Panc1 (cell line): ENCODE results near the gene HNRNPM. TPM values are rescaled to one million over a fixed set of nuclear protein-coding genes. Genes with fewer than 3 reads are reported as not detected.
A peak's percentile ranks its signal among the peaks of the same experiment; 100 is the strongest.

Experiments used
- ATAC-seq: fragments of 200-7000 bp; cut with Tn5 transposase; 2 replicates; pipeline ENCODE4 v1.9.1; 2020; ENCODE audit warnings: mild to moderate bottlenecking, moderate library complexity
- BruUV-seq: library from RNA; stranded (reverse); fragments of 400-500 nt; replicated peaks from 2 replicates; lab custom pipeline; 2021; lab: Mats Ljungman, UMichigan
- CTCF ChIA-PET: fragments of 300-600 bp; sonication (Branson Sonifier 250); formaldehyde crosslinking; loops from one replicate; lab custom pipeline; 2022; ENCODE audit warnings: antibody characterized with exemption; lab: Charles Lee
- POLR2A ChIA-PET: fragments of 300-600 bp; sonication (Branson Sonifier 250); formaldehyde crosslinking; loops from one replicate; lab custom pipeline; 2022; ENCODE audit warnings: antibody characterized with exemption; lab: Charles Lee
- DNase-seq: peaks from one replicate; pipeline ENCODE4 v3.0.0-alpha.2; 2010; ENCODE audit warnings: low read depth, low spot score
- H3K27ac ChIP-seq: 2 replicates; pipeline ENCODE4 v1.5.1; 2011; ENCODE audit warnings: mild to moderate bottlenecking, low read length, inconsistent platforms
- H3K27me3 ChIP-seq: fragments of 200-500 bp; sonication (Bioruptor generic); 2 replicates; pipeline ENCODE4 v1.6.0; 2014; ENCODE audit warnings: low read length, inconsistent platforms; ENCODE audit not compliant: control insufficient read depth, insufficient read depth
- H3K36me3 ChIP-seq: fragments of 200-500 bp; sonication (Bioruptor generic); 2 replicates; pipeline ENCODE4 v1.5.1; 2014; ENCODE audit warnings: inconsistent platforms, mild to moderate bottlenecking, low read length, moderate library complexity; ENCODE audit not compliant: control insufficient read depth, insufficient read depth
- H3K4me1 ChIP-seq: 2 replicates; pipeline ENCODE4 v1.5.1; 2011; ENCODE audit warnings: inconsistent platforms, mild to moderate bottlenecking, low read length, moderate library complexity; ENCODE audit not compliant: control insufficient read depth, insufficient read depth
- H3K4me3 ChIP-seq, 2 experiments: 2 replicates each; pipeline ENCODE4 v1.5.1; 2011 to 2012; ENCODE audit warnings: low read depth in 2 of 2, low read length in 2 of 2, mild to moderate bottlenecking in 2 of 2, inconsistent platforms in 1 of 2, moderate library complexity in 1 of 2
- H3K9me3 ChIP-seq: fragments of 200-500 bp; sonication (Bioruptor generic); 2 replicates; pipeline ENCODE4 v1.5.1; 2014; ENCODE audit warnings: low read depth, mild to moderate bottlenecking, inconsistent platforms, low read length, moderate library complexity; ENCODE audit not compliant: control insufficient read depth, insufficient read depth
- CTCF ChIP-seq: fragments of 450-650 bp; IDR thresholded peaks from 2 replicates; pipeline ENCODE4 v1.5.1; 2017; ENCODE audit warnings: mild to moderate bottlenecking
- POLR2AphosphoS5 ChIP-seq: IDR thresholded peaks from 2 replicates; pipeline ENCODE4 v1.6.1; 2012; ENCODE audit warnings: mild to moderate bottlenecking, low read depth, low read length, moderate library complexity
- REST ChIP-seq, 2 experiments: IDR thresholded peaks; 2 replicates each; pipeline ENCODE4 v1.6.1; 2011 to 2012; ENCODE audit warnings: low read depth in 2 of 2, control low read depth in 1 of 2, low read length in 1 of 2, mild to moderate bottlenecking in 1 of 2, moderate library complexity in 1 of 2; ENCODE audit not compliant: insufficient read depth in 1 of 2
- SIN3A ChIP-seq: IDR thresholded peaks from 2 replicates; pipeline ENCODE4 v1.6.1; 2012; ENCODE audit warnings: low read depth, mild to moderate bottlenecking, low read length, moderate library complexity, borderline replicate concordance; ENCODE audit not compliant: insufficient read depth
- TCF7L2 ChIP-seq: IDR thresholded peaks from 2 replicates; pipeline ENCODE4 v1.6.1; 2011; ENCODE audit warnings: mild to moderate bottlenecking, low read depth, low read length, inconsistent platforms
- in situ Hi-C: cut with HindIII; loops from 2 replicates; pipeline ENCODE4 v1.10.0; 2016; ENCODE audit warnings: low sequenced_read_pairs, low pct_unique_long_range_greater_than_20kb
- intact Hi-C: fragments of 100-400 bp; cut with micrococcal nuclease; formaldehyde crosslinking; loops from one replicate; pipeline ENCODE4 v1.10.0; 2022; ENCODE audit not compliant: unreplicated experiment
- total RNA-seq: library from RNA; stranded (reverse); gene quantifications from one replicate; pipeline ENCODE4 v1.2.1, GENCODE V29; 2021; ENCODE audit not compliant: unreplicated experiment

The HNRNPM gene
- total RNA-seq, 1 experiment from 2014 or later, result 225 TPM

DNA sequence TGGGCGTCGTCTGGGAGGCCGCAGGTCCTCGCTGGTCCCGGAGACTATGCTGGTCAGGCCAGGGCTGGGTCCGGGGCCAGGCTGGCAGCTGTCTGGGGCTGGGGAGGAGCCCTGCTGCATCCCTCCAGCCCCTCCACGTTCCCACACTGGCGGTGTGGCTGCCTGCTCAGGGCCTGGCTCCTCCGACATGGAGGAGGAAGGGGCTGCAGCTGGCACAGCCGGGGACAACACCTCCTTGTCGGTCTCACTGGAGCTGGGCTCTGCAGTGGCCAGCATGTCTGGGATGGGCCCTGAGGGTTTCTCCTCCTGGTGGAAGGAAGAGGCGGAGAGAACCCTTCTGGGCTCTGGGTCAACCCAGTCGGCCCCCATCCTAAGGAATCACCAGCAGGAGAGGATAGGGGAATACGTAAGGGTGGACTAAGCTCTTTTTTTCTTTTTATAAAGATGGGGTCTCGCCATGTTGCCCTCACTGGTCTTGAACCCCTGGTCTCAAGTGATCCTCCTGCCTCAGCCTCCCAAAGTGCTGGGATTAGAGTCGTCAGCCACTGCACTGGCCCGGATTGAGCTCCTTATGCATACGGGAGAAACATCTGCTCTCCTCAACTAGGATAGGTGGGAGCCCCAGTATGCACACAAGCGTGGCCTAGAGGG is 68.4 kb downstream of the HNRNPM start:
- Histone ChIP-seq H3K4me3 (peak overlapping the region; percentile 55 to 67), H3K27me3 (no peaks in the 10 kb centered on the region), H3K36me3 (no peaks in the 10 kb centered on the region), H3K9me3 (no peaks in the 10 kb centered on the region), H3K27ac (peak overlapping the region; percentile 91), H3K4me1 (peaks cover 9% of the 10 kb centered on the region)
- BruUV-seq, result no TSS peak
- intact Hi-C loops, result no loop called here
- POLR2A ChIA-PET, result interaction anchor here (0.6 kb wide), 2 partner anchors 62 to 97 kb away, joined by 4 to 5 read pairs; no protein-coding TSS in a partner anchor
- no peak for ATAC-seq
- DNase-seq, result no peak
- CTCF ChIA-PET, result interaction anchor here (1.5 kb wide), 1 partner anchor 65 kb away, joined by 5 read pairs; the partner anchor contains the start of gene MYO1F
- no peak for TF ChIP-seq SIN3A
- no peak for TF ChIP-seq CTCF
- TF ChIP-seq REST (IDR thresholded peaks at IDR 0.05; ENCODE audit: insufficient read depth in 1 of 2, low read depth in 2 of 2, low read length in 1 of 2), result no peak
- TF ChIP-seq TCF7L2, result no peak
- no peak for TF ChIP-seq POLR2AphosphoS5
- in situ Hi-C loops, result no loop called here

DNA sequence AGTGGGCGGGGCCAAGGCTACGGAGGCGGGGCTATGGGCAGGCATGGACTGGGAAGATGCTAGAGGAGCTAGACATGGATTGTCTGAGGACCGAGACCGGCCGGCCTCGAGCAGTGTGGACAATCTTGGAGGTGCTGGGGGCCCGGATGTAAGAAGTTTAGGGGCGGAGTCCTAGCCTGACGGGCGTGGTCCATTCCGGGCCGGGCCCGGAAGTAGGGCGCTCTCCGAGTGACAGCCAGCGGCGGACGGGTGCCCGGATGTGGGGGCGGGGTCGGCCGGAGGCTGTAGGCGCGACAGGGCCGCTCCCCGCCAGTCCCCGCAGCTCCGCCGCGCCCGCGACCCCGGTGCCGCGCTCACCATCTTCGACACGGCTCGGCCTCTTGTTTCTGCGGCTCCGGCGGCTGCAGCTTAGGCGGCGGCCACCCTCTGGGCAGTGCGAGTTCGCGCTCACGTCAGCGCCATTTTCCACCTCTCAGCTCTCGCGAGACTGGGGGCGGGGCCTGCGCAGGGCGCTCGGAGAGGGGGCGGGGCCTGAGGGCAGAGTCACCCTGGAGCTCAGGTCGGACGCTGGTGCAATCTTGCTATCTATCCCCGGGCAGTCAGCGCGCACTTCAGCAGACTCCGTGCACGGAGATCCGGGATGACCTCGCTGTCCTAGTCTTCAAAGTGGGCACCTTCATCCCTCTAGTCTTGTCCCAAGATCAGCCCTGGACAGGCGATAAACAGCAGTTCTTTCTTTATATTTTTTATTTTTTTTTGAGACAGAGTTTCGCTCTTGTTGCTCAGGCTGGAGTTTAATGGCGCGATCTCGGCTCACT is 69.1 kb downstream of the HNRNPM start, which contains the start of gene ZNF414:
ZNF414 (minus strand) TSS at position 481 of the 818 bp plus-strand sequence; CDS start at position 360, 121 bp downstream.
- peaks cover 9% of the 10 kb centered on the region for H3K4me1 ChIP-seq
- H3K27ac ChIP-seq, result peak within 1 kb of the TSS; percentile 91
- no peaks in the 10 kb centered on the region for H3K9me3 ChIP-seq
- ChIA-PET POLR2A (interaction anchor here (0.5 to 0.6 kb wide), 3 partner anchors 11 to 98 kb away, joined by 5 to 6 read pairs (median 6); no protein-coding TSS in a partner anchor), CTCF (interaction anchor here (1.5 kb wide), 1 partner anchor 64 kb away, joined by 5 read pairs; the partner anchor contains the start of gene MYO1F)
- H3K36me3 ChIP-seq, result no peaks in the 10 kb centered on the region
- peak within 1 kb of the TSS; percentile 55 to 67 for H3K4me3 ChIP-seq
- in situ Hi-C loops, result no loop called here
- TF ChIP-seq TCF7L2 (no peak), REST (IDR thresholded peaks at IDR 0.05; ENCODE audit: insufficient read depth in 1 of 2, low read depth in 2 of 2, low read length in 1 of 2) (no peak), SIN3A (peak; percentile 91; the same call in 1 of the 2 replicates), POLR2AphosphoS5 (peak; percentile 87), CTCF (no peak)
- TSS peak; percentile 91 for BruUV-seq
- peak; percentile 62 for DNase-seq
- intact Hi-C loops, result no loop called here
- H3K27me3 ChIP-seq, result no peaks in the 10 kb centered on the region
- peak; percentile 97 for ATAC-seq
